Measurements from ENCODE around the gene LRIG1.

The LRIG1 gene
- total RNA-seq = 146 to 214 (median 179) reads per million in 4 donors

- DNase-seq = peak; percentile 96 to 98 (median 98)
Observed at GRCh38 chr3:66500576-66501482, at the start of gene LRIG1. Gene LRIG1 (minus strand): TSS chr3:66501022. CDS start chr3:66500407, 615 bp downstream.

GRCh38 chr3:66544619-66545429 is 44.0 kb upstream of the LRIG1 start:
- DNase-seq = no peak

GRCh38 chr3:66542153-66542552 is 41.3 kb upstream of the LRIG1 start:
- no peak for DNase-seq

- DNase-seq = no peak
Observed at GRCh38 chr3:66539466-66539989, 38.7 kb upstream of the LRIG1 start.

- no peak for DNase-seq
Observed at GRCh38 chr3:66538390-66538789, 37.6 kb upstream of the LRIG1 start.

GRCh38 chr3:66537735-66538134 is 36.9 kb upstream of the LRIG1 start:
- no peak for DNase-seq

- DNase-seq = no peak
Observed at GRCh38 chr3:66536791-66537190, 36.0 kb upstream of the LRIG1 start.

- DNase-seq = no peak
Observed at GRCh38 chr3:66534304-66534845, 33.6 kb upstream of the LRIG1 start.

GRCh38 chr3:66532613-66533012 is 31.8 kb upstream of the LRIG1 start:
- no peak for DNase-seq

- no peak for DNase-seq
Observed at GRCh38 chr3:66532160-66532587, 31.4 kb upstream of the LRIG1 start.

- no peak for DNase-seq
Observed at GRCh38 chr3:66531256-66531655, 30.4 kb upstream of the LRIG1 start.

- DNase-seq = no peak
Observed at GRCh38 chr3:66527246-66527645, 26.4 kb upstream of the LRIG1 start.

- no peak for DNase-seq
Observed at GRCh38 chr3:66525771-66526170, 24.9 kb upstream of the LRIG1 start.

- no peak for DNase-seq
Observed at GRCh38 chr3:66520724-66521123, 19.9 kb upstream of the LRIG1 start.

- no peak for DNase-seq
Observed at GRCh38 chr3:66518644-66519043, 17.8 kb upstream of the LRIG1 start.

- DNase-seq = no peak
Observed at GRCh38 chr3:66518126-66518525, 17.3 kb upstream of the LRIG1 start.

- no peak for DNase-seq
Observed at GRCh38 chr3:66517241-66517640, 16.4 kb upstream of the LRIG1 start.

GRCh38 chr3:66508461-66508860 is 7.6 kb upstream of the LRIG1 start:
- no peak for DNase-seq

GRCh38 chr3:66507423-66508260 is 6.8 kb upstream of the LRIG1 start:
- no peak for DNase-seq

GRCh38 chr3:66506154-66506553 is 5.3 kb upstream of the LRIG1 start:
- DNase-seq = no peak

GRCh38 chr3:66504850-66505641 is 4.2 kb upstream of the LRIG1 start:
- DNase-seq = no peak

Data from T-helper 1 cell (primary cell).